K562 (cell line): Measurements from ENCODE around the gene VDR. TPM values are rescaled to one million over a fixed set of nuclear protein-coding genes. Genes with fewer than 3 reads are reported as not detected.

Source experiments
- ATAC-seq: fragments of 200-7000 bp; cut with Tn5 transposase; 3 replicates; pipeline ENCODE4 v1.9.1; 2020; ENCODE audit warnings: moderate library complexity
- BruUV-seq: library from RNA; stranded (reverse); fragments of 400-500 nt; replicated peaks from 2 replicates; lab custom pipeline; 2021; lab: Mats Ljungman, UMichigan
- CTCF ChIA-PET: fragments of 300-600 bp; formaldehyde crosslinking; extraction: SDS; loops from one replicate; lab custom pipeline; 2021; ENCODE audit warnings: low intra/inter-chr PET ratio; lab: Yijun Ruan, JAX
- POLR2A ChIA-PET: fragments of 300-600, 350-650 bp; sonication (Branson Sonifier 250); formaldehyde crosslinking; extraction: SDS; loops from one replicate; lab custom pipeline; 2021; ENCODE audit warnings: antibody characterized with exemption, inconsistent platforms; lab: Yijun Ruan, JAX
- DNase-seq, 4 experiments: peaks; one replicate each; pipeline versions ENCODE4 v3.0.0 to v3.0.0-alpha.2; 2011 to 2018; ENCODE audit warnings: low spot score in 3 of 4, mixed read lengths in 3 of 4; ENCODE audit errors: extremely low read depth in 1 of 4
- FAIRE-seq: peaks from 2 replicates; lab custom pipeline; 2011; peaks lifted over from hg19 to GRCh38; lab: Jason Lieb, UNC
- H2AFZ ChIP-seq: 2 replicates; pipeline ENCODE4 v1.6.0; 2011; ENCODE audit warnings: low read depth, low read length, control low read depth, inconsistent platforms
- H3K27ac ChIP-seq: fragments of 200-600 bp; 3 replicates; pipeline ENCODE4 v1.8.0; 2011; ENCODE audit warnings: low read depth, mild to moderate bottlenecking, control low read depth, inconsistent platforms, low read length, moderate library complexity, mixed read lengths; ENCODE audit errors: extremely low read depth
- H3K27me3 ChIP-seq, 2 experiments: fragments of 300-600 bp in 1 of 2; 2 replicates in 1 of 2; 3 replicates in 1 of 2; pipeline versions ENCODE4 v1.6.0 to v1.8.0; 2011; ENCODE audit warnings: inconsistent platforms in 2 of 2, low read length in 2 of 2, mild to moderate bottlenecking in 1 of 2, mixed read lengths in 1 of 2, moderate library complexity in 1 of 2; ENCODE audit not compliant: control insufficient read depth in 2 of 2, insufficient read depth in 2 of 2
- H3K36me3 ChIP-seq: fragments of 300-600 bp; 3 replicates; pipeline ENCODE4 v1.8.0; 2011; ENCODE audit warnings: mild to moderate bottlenecking, low read length, inconsistent platforms; ENCODE audit not compliant: control insufficient read depth, insufficient read depth
- H3K4me1 ChIP-seq, 2 experiments: fragments of 200-600 bp in 1 of 2; replicated peaks in 1 of 2; 2 replicates in 1 of 2; 3 replicates in 1 of 2; pipeline versions ENCODE4 v1.5.1 to v1.8.0; 2011; ENCODE audit warnings: inconsistent platforms in 2 of 2, low read length in 2 of 2, mild to moderate bottlenecking in 1 of 2, mixed read lengths in 1 of 2, moderate library complexity in 1 of 2; ENCODE audit not compliant: control insufficient read depth in 2 of 2, insufficient read depth in 2 of 2
- H3K4me2 ChIP-seq: 2 replicates; pipeline ENCODE4 v1.6.1; 2011; ENCODE audit warnings: low read length, control low read depth, inconsistent platforms, mixed read lengths; ENCODE audit not compliant: insufficient read depth
- H3K4me3 ChIP-seq: fragments of 200-600 bp; sonication (generic), shearing (Covaris generic); 2 replicates; pipeline ENCODE4 v1.5.1; 2016; ENCODE audit warnings: control low read depth, inconsistent platforms
- H3K79me2 ChIP-seq: fragments of 200-600 bp; 3 replicates; pipeline ENCODE4 v1.8.0; 2011; ENCODE audit warnings: low read length, inconsistent platforms; ENCODE audit not compliant: control insufficient read depth, insufficient read depth
- H3K9ac ChIP-seq, 2 experiments: 2 replicates each; pipeline versions ENCODE4 v1.6.0 to v1.6.1; 2011; ENCODE audit warnings: low read depth in 2 of 2, low read length in 2 of 2, control low read depth in 1 of 2, inconsistent platforms in 1 of 2, mild to moderate bottlenecking in 1 of 2, mixed read lengths in 1 of 2; ENCODE audit not compliant: insufficient read depth in 1 of 2
- H3K9me1 ChIP-seq: one replicate; pipeline ENCODE4 v1.6.0; 2011; ENCODE audit warnings: inconsistent platforms, mild to moderate bottlenecking, low read length, moderate library complexity; ENCODE audit not compliant: control insufficient read depth, insufficient read depth
- H3K9me3 ChIP-seq: replicated peaks from 2 replicates; pipeline ENCODE4 v1.5.1; 2011; ENCODE audit warnings: low read depth, low read length, inconsistent platforms; ENCODE audit not compliant: control insufficient read depth, insufficient read depth
- H4K20me1 ChIP-seq: replicated peaks from 2 replicates; pipeline ENCODE4 v1.6.1; 2011; ENCODE audit warnings: low read length, inconsistent platforms, mixed read lengths; ENCODE audit not compliant: control insufficient read depth, insufficient read depth
- BDP1 ChIP-seq: IDR thresholded peaks from 3 replicates; pipeline ENCODE4 v1.6.1; 2011; ENCODE audit not compliant: insufficient read length, insufficient read depth
- BRCA1 ChIP-seq, 2 experiments: fragments of 450-650 bp in 1 of 2; sonication (generic) in 1 of 2; formaldehyde crosslinking in 1 of 2; IDR thresholded peaks; 2 replicates each; pipeline versions ENCODE4 v1.5.0 to v1.6.1; 2017 to 2020; ENCODE audit warnings: mild to moderate bottlenecking in 1 of 2, missing genetic modification reagents in 1 of 2
- CHD2 ChIP-seq: IDR thresholded peaks from 2 replicates; pipeline ENCODE4 v1.6.1; 2011; ENCODE audit warnings: low read depth, low read length
- FOXK1 ChIP-seq: sonication (generic); formaldehyde crosslinking; IDR thresholded peaks from 2 replicates; pipeline ENCODE4 v1.8.0; 2022; ENCODE audit warnings: missing genetic modification reagents, mild to moderate bottlenecking, borderline replicate concordance
- HCFC1 ChIP-seq: IDR thresholded peaks from 2 replicates; pipeline ENCODE4 v1.6.1; 2012; ENCODE audit warnings: low read depth, low read length, improper control_type of control experiment
- LARP7 ChIP-seq: fragments of 450-650 bp; IDR thresholded peaks from 2 replicates; pipeline ENCODE4 v1.6.1; 2016
- NCOA1 ChIP-seq: fragments of 450-650 bp; IDR thresholded peaks from 2 replicates; pipeline ENCODE4 v1.6.1; 2016; ENCODE audit warnings: low read depth
- NFIX ChIP-seq: fragments of 250-450 bp; sonication (Bioruptor Pico); IDR thresholded peaks from 2 replicates; pipeline ENCODE4 v1.4.0; 2020; ENCODE audit warnings: low read depth, mild to moderate bottlenecking, moderate library complexity
- RREB1 ChIP-seq: fragments of 250-450 bp; sonication (Bioruptor Pico); IDR thresholded peaks from 2 replicates; pipeline ENCODE4 v1.4.0; 2020
- SMARCA5 ChIP-seq: fragments of 450-650 bp; IDR thresholded peaks from 2 replicates; pipeline ENCODE4 v1.6.1; 2016
- SP2 ChIP-seq: IDR thresholded peaks from 2 replicates; pipeline ENCODE4 v1.6.1; 2011; ENCODE audit warnings: mild to moderate bottlenecking, low read depth, low read length, moderate library complexity; ENCODE audit not compliant: poor library complexity, severe bottlenecking; ENCODE audit errors: extremely low read depth
- TFAP4 ChIP-seq: sonication (generic); formaldehyde crosslinking; IDR thresholded peaks from 2 replicates; pipeline ENCODE4 v1.8.0; 2022; ENCODE audit warnings: missing genetic modification reagents, mild to moderate bottlenecking, moderate library complexity, borderline replicate concordance
- ZC3H8 ChIP-seq: fragments of 450-650 bp; IDR thresholded peaks from 2 replicates; pipeline ENCODE4 v1.6.1; 2017
- ZNF3 ChIP-seq: fragments of 250-450 bp; sonication (Bioruptor Pico); IDR thresholded peaks from 2 replicates; pipeline ENCODE4 v1.5.0; 2021; ENCODE audit warnings: mild to moderate bottlenecking, moderate library complexity
- WGBS: fragments of 100-300 bp; shearing (Covaris generic); methylation state at CpG from one replicate; pipeline ENCODE4 v1.1.6; 2016; ENCODE audit warnings: low coverage, mixed read lengths; ENCODE audit not compliant: insufficient coverage; ENCODE audit errors: missing lambda C conversion rate; 5-methylcytosine and 5-hydroxymethylcytosine counted together
- in situ Hi-C: fragments of 300-500 bp; cut with MboI; formaldehyde crosslinking; loops from 4 replicates; pipeline ENCODE4 v1.15.0; 2018; ENCODE audit warnings: inconsistent platforms, mixed read lengths
- intact Hi-C: fragments of 100-400 bp; cut with micrococcal nuclease; formaldehyde crosslinking; loops from 2 replicates; pipeline ENCODE4 v1.14.2; 2022
- polyA plus RNA-seq, 8 experiments: library from polyadenylated mRNA; depleted of rRNA in 4 of 8; stranded (reverse) in 5 of 8; unstranded in 3 of 8; fragments of >200 nt; fragmentation: Nextera tagmentation in 2 of 8; fragmentation: Illumina TruSeq in 1 of 8; extraction: Ambion mirVana in 2 of 8; extraction: Trizol in 1 of 8; gene quantifications; 2 replicates each; pipeline versions ENCODE4 v1.2.1 to v1.2.3, GENCODE V29; 2011 to 2014; ENCODE audit warnings: inconsistent platforms in 1 of 8, missing spikeins in 1 of 8
- total RNA-seq, 7 experiments: library from RNA; depleted of rRNA in 6 of 7; stranded (reverse); fragments of >200 nt in 6 of 7; fragmentation: Illumina TruSeq in 2 of 7; extraction: Trizol in 2 of 7; gene quantifications; 2 replicates each; pipeline versions ENCODE4 v1.2.1 to v1.2.3, GENCODE V29; 2011 to 2021; ENCODE audit warnings: low replicate concordance in 1 of 7
- TF ChIP-seq, protein P1 (sequence below): fragments of 250-450 bp; sonication (Bioruptor Pico); IDR thresholded peaks from 2 replicates; pipeline ENCODE4 v1.8.0; 2022; ENCODE audit warnings: inconsistent platforms

Gene VDR
- total and polyA plus RNA-seq, 9 of the 15 experiments (the other 6 are each of a cell fraction or from before 2014, with no cell fraction given), result 0.61 to 4.8 (median 2.0) TPM

GRCh38 chr12:47909839-47910465, 5.2 kb upstream of the VDR start:
- peaks cover 19 to 31% of the 10 kb centered on the region in 2 experiments for H3K27me3 ChIP-seq
- BruUV-seq, result no TSS peak
- CTCF ChIA-PET, result no interaction called here
- no peak overlapping the region for H3K4me3 ChIP-seq
- H4K20me1 ChIP-seq, result no peaks in the 10 kb centered on the region
- H3K4me2 ChIP-seq, result no peak overlapping the region
- DNase-seq (no peak), FAIRE-seq (no peak), ATAC-seq (no peak)
- intact Hi-C loops, result loop anchor here (5.0 kb wide), 1 partner anchor 37 kb away; no protein-coding TSS in a partner anchor
- H3K9ac ChIP-seq, result no peak overlapping the region
- no peaks in the 10 kb centered on the region for H3K9me1 ChIP-seq
- no peaks in the 10 kb centered on the region for H3K79me2 ChIP-seq
- peaks cover 0 to 7% of the 10 kb centered on the region in 2 experiments; a peak in 4 of 5 replicates for H3K4me1 ChIP-seq
- no peaks in the 10 kb centered on the region for H3K9me3 ChIP-seq
- no peaks in the 10 kb centered on the region for H3K36me3 ChIP-seq
- POLR2A ChIA-PET, result no interaction called here
- 4% methylated on average over 4 of the region's 4 CpGs for WGBS
- H3K27ac ChIP-seq, result no peak overlapping the region
- in situ Hi-C loops, result no loop called here
- no peak overlapping the region for H2AFZ ChIP-seq
- TF ChIP-seq, protein P1, sequence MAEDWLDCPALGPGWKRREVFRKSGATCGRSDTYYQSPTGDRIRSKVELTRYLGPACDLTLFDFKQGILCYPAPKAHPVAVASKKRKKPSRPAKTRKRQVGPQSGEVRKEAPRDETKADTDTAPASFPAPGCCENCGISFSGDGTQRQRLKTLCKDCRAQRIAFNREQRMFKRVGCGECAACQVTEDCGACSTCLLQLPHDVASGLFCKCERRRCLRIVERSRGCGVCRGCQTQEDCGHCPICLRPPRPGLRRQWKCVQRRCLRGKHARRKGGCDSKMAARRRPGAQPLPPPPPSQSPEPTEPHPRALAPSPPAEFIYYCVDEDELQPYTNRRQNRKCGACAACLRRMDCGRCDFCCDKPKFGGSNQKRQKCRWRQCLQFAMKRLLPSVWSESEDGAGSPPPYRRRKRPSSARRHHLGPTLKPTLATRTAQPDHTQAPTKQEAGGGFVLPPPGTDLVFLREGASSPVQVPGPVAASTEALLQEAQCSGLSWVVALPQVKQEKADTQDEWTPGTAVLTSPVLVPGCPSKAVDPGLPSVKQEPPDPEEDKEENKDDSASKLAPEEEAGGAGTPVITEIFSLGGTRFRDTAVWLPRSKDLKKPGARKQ (CRISPR knock-in tag), result no peak
- TF ChIP-seq FOXK1, result no peak
- no peak for TF ChIP-seq ZNF3 (CRISPR knock-in tag)
- no peak for TF ChIP-seq RREB1 (CRISPR knock-in tag)
- no peak for TF ChIP-seq ZC3H8
- no peak for TF ChIP-seq TFAP4 (CRISPR knock-in tag)
- no peak for TF ChIP-seq LARP7
- TF ChIP-seq CHD2, result no peak
- no peak for TF ChIP-seq SP2
- no peak for TF ChIP-seq NFIX
- TF ChIP-seq NCOA1, result no peak
- no peak for TF ChIP-seq BRCA1 (IDR thresholded peaks at IDR 0.05)
- no peak for TF ChIP-seq BRCA1 (CRISPR knock-in tag; IDR thresholded peaks at IDR 0.05)
- no peak for TF ChIP-seq BDP1
- TF ChIP-seq HCFC1, result no peak
- no peak for TF ChIP-seq SMARCA5
